ENCODE results near the gene EVA1A.
"Not testable (repeated sequence)": the region's sequence is repeated elsewhere in the genome, so short reads cannot be mapped to it uniquely, and the experiment has no call there.

The EVA1A gene

GRCh38 chr2:75516378-75517360, 44.1 kb downstream of the EVA1A start:
- DNase-seq = no peak
- ATAC-seq = no peak

GRCh38 chr2:75515584-75516368, 45.0 kb downstream of the EVA1A start:
- DNase-seq (no peak), ATAC-seq (no peak)

- DNase-seq = no peak
- ATAC-seq = no peak
These were observed 47.0 kb downstream of the EVA1A start for GRCh38 chr2:75513616-75514170.

- DNase-seq (no peak), ATAC-seq (no peak)
These were observed 48.1 kb downstream of the EVA1A start for GRCh38 chr2:75512455-75513212.

GRCh38 chr2:75506101-75506697, 54.5 kb downstream of the EVA1A start:
- ATAC-seq = no peak
- DNase-seq = no peak

GRCh38 chr2:75505012-75505411, 55.7 kb downstream of the EVA1A start:
- ATAC-seq (no peak), DNase-seq (no peak)

- DNase-seq = no peak
- no peak for ATAC-seq
These were observed 57.6 kb downstream of the EVA1A start for GRCh38 chr2:75503048-75503607.

GRCh38 chr2:75500633-75501032, 60.1 kb downstream of the EVA1A start:
- no peak for DNase-seq
- no peak for ATAC-seq

- DNase-seq (no peak), ATAC-seq (no peak)
These were observed 61.2 kb downstream of the EVA1A start for GRCh38 chr2:75499534-75499933.

- ATAC-seq = no peak
- DNase-seq = no peak
These were observed 61.8 kb downstream of the EVA1A start for GRCh38 chr2:75498907-75499306.

GRCh38 chr2:75497256-75497655, 63.5 kb downstream of the EVA1A start:
- ATAC-seq = no peak
- no peak for DNase-seq

- no peak for DNase-seq
- ATAC-seq = no peak
These were observed 64.9 kb downstream of the EVA1A start for GRCh38 chr2:75495862-75496261.

- DNase-seq (no peak), ATAC-seq (no peak)
These were observed 66.5 kb downstream of the EVA1A start for GRCh38 chr2:75494137-75494769.

- DNase-seq = no peak
- no peak for ATAC-seq
These were observed 67.5 kb downstream of the EVA1A start for GRCh38 chr2:75493230-75493629.

- no peak for ATAC-seq
- DNase-seq = no peak
These were observed 69.5 kb downstream of the EVA1A start for GRCh38 chr2:75491129-75491753.

GRCh38 chr2:75489721-75490120, 71.0 kb downstream of the EVA1A start:
- DNase-seq (no peak), ATAC-seq (no peak)

- ATAC-seq = no peak
- no peak for DNase-seq
These were observed 72.6 kb downstream of the EVA1A start for GRCh38 chr2:75488157-75488556.

- ATAC-seq = not testable (repeated sequence)
These were observed 74.0 kb downstream of the EVA1A start for GRCh38 chr2:75486735-75487134.

GRCh38 chr2:75484840-75485239, 75.9 kb downstream of the EVA1A start:
- no peak for ATAC-seq

More at GRCh38 chr2:75486735-75487134, 74.0 kb downstream of the EVA1A start:
- DNase-seq = not testable (repeated sequence)

GRCh38 chr2:75483878-75484277, 76.9 kb downstream of the EVA1A start:
- no peak for DNase-seq
- no peak for ATAC-seq

More at GRCh38 chr2:75484840-75485239, 75.9 kb downstream of the EVA1A start:
- no peak for DNase-seq

Data from stimulated activated naive CD8-positive, alpha-beta T cell treated with anti-CD3 and anti-CD28 coated beads, Interleukin-15, Interleukin-2, amounts not matched to agents 100 U/mL and 50 U/mL, for 24 hours (primary cell).